K562 (cell line): ENCODE data around the gene NOSIP. TPM values are rescaled to one million over a fixed set of nuclear protein-coding genes. Genes with fewer than 3 reads are reported as not detected.

ENCODE experiments used
- ATF1 ChIP-seq, 2 experiments: fragments of 450-650 bp in 1 of 2; IDR thresholded peaks; 2 replicates each; pipeline ENCODE4 v1.6.1; 2016; ENCODE audit warnings: missing compliant biosample characterization in 1 of 2, missing genetic modification characterization in 1 of 2
- CHD2 ChIP-seq: IDR thresholded peaks from 2 replicates; pipeline ENCODE4 v1.6.1; 2011; ENCODE audit warnings: low read depth, low read length
- CREM ChIP-seq: IDR thresholded peaks from 2 replicates; pipeline ENCODE4 v1.6.1; 2014; ENCODE audit warnings: antibody characterized with exemption, low read depth
- ESRRA ChIP-seq: fragments of 450-650 bp; IDR thresholded peaks from 2 replicates; pipeline ENCODE4 v1.6.1; 2014; ENCODE audit warnings: low read depth, mild to moderate bottlenecking, moderate library complexity, borderline replicate concordance
- FOXA3 ChIP-seq, 2 experiments: fragments of 450-650 bp in 1 of 2; sonication (generic) in 1 of 2; formaldehyde crosslinking; IDR thresholded peaks in 1 of 2; conservative IDR thresholded peaks in 1 of 2; 2 replicates each; pipeline versions ENCODE4 v1.4.0 to v1.8.0; 2020 to 2022; ENCODE audit warnings: mild to moderate bottlenecking in 2 of 2, missing genetic modification reagents in 1 of 2
- HMBOX1 ChIP-seq: sonication (generic); IDR thresholded peaks from 2 replicates; pipeline ENCODE4 v1.6.1; 2016
- HNRNPH1 ChIP-seq: fragments of 200-400 bp; formaldehyde crosslinking; optimal IDR thresholded peaks from 2 replicates; pipeline ENCODE3; 2017; ENCODE audit warnings: low read depth, mild to moderate bottlenecking, low read length, moderate library complexity
- JUNB ChIP-seq: fragments of 450-650 bp; formaldehyde crosslinking; conservative IDR thresholded peaks from 2 replicates; pipeline ENCODE4 v1.4.0; 2020; ENCODE audit warnings: mild to moderate bottlenecking
- MBD1 ChIP-seq: fragments of 250-450 bp; sonication (Bioruptor Pico); IDR thresholded peaks from 2 replicates; pipeline ENCODE4 v1.8.0; 2022; ENCODE audit warnings: inconsistent platforms
- NFE2 ChIP-seq: IDR thresholded peaks from 2 replicates; pipeline ENCODE4 v1.6.1; 2014; ENCODE audit warnings: antibody characterized with exemption, low read depth
- NRF1 ChIP-seq, 2 experiments: fragments of 450-650 bp; IDR thresholded peaks in 1 of 2; conservative IDR thresholded peaks in 1 of 2; 2 replicates each; pipeline ENCODE4 v1.6.1; 2014; ENCODE audit warnings: mild to moderate bottlenecking in 2 of 2
- PPARD ChIP-seq: fragments of 250-450 bp; sonication (Bioruptor Pico); IDR thresholded peaks from 2 replicates; pipeline ENCODE4 v1.8.0; 2022; ENCODE audit warnings: inconsistent platforms, mild to moderate bottlenecking, moderate library complexity
- RAD51 ChIP-seq: fragments of 450-650 bp; IDR thresholded peaks from 2 replicates; pipeline ENCODE4 v1.7.1; 2016; ENCODE audit warnings: low read depth, mild to moderate bottlenecking, borderline replicate concordance
- SETDB1 ChIP-seq: IDR thresholded peaks from one replicate; pipeline ENCODE4 v1.6.1; 2012; ENCODE audit warnings: low read length, control low read depth, inconsistent platforms
- SNAPC5 ChIP-seq: fragments of 250-450 bp; sonication (Bioruptor Pico); IDR thresholded peaks from 2 replicates; pipeline ENCODE4 v1.8.0; 2021; ENCODE audit warnings: moderate library complexity, mild to moderate bottlenecking, inconsistent platforms
- SP1 ChIP-seq: sonication (generic); formaldehyde crosslinking; IDR thresholded peaks from 2 replicates; pipeline ENCODE4 v1.8.1; 2022; ENCODE audit warnings: mild to moderate bottlenecking, missing genetic modification reagents
- ZNF165 ChIP-seq: fragments of 250-450 bp; sonication (Bioruptor Pico); IDR thresholded peaks from 2 replicates; pipeline ENCODE4 v1.4.0; 2020; ENCODE audit warnings: borderline replicate concordance
- ZNF395 ChIP-seq: fragments of 200-800 bp; sonication (Bioruptor generic); IDR thresholded peaks from 2 replicates; pipeline ENCODE4 v1.6.1; 2017; ENCODE audit warnings: missing genetic modification characterization, missing compliant biosample characterization
- ZNF444 ChIP-seq: fragments of 250-450 bp; sonication (Bioruptor Pico); IDR thresholded peaks from 2 replicates; pipeline ENCODE4 v1.4.0; 2020; ENCODE audit warnings: mild to moderate bottlenecking, moderate library complexity
- ZNF561 ChIP-seq: fragments of 450-650 bp; formaldehyde crosslinking; conservative IDR thresholded peaks from 2 replicates; pipeline ENCODE4 v1.4.0; 2020; ENCODE audit warnings: mild to moderate bottlenecking, moderate library complexity
- ZNF764 ChIP-seq: fragments of 250-450 bp; sonication (Bioruptor Pico); IDR thresholded peaks from 2 replicates; pipeline ENCODE4 v1.4.0; 2020; ENCODE audit warnings: low read depth, mild to moderate bottlenecking, moderate library complexity
- polyA plus RNA-seq, 8 experiments: library from polyadenylated mRNA; depleted of rRNA in 4 of 8; stranded (reverse) in 5 of 8; unstranded in 3 of 8; fragments of >200 nt; fragmentation: Nextera tagmentation in 2 of 8; fragmentation: Illumina TruSeq in 1 of 8; extraction: Ambion mirVana in 2 of 8; extraction: Trizol in 1 of 8; gene quantifications; 2 replicates each; pipeline versions ENCODE4 v1.2.1 to v1.2.3, GENCODE V29; 2011 to 2014; ENCODE audit warnings: inconsistent platforms in 1 of 8, missing spikeins in 1 of 8
- total RNA-seq, 7 experiments: library from RNA; depleted of rRNA in 6 of 7; stranded (reverse); fragments of >200 nt in 6 of 7; fragmentation: Illumina TruSeq in 2 of 7; extraction: Trizol in 2 of 7; gene quantifications; 2 replicates each; pipeline versions ENCODE4 v1.2.1 to v1.2.3, GENCODE V29; 2011 to 2021; ENCODE audit warnings: low replicate concordance in 1 of 7
- TF ChIP-seq, protein P1 (sequence below), 2 experiments: fragments of 450-650 bp in 1 of 2; sonication (generic) in 1 of 2; formaldehyde crosslinking; conservative IDR thresholded peaks; 2 replicates each; pipeline versions ENCODE4 v1.4.0 to v1.8.1; 2020 to 2022; ENCODE audit warnings: mild to moderate bottlenecking in 1 of 2, missing genetic modification reagents in 1 of 2

The NOSIP gene
- total and polyA plus RNA-seq, 9 of the 15 experiments (the other 6 are each of a cell fraction or from before 2014, with no cell fraction given) = 14.4 to 153 (median 79.9) TPM

- TF ChIP-seq FOXA3 (CRISPR knock-in tag; conservative IDR thresholded peaks at IDR 0.05 in 1 of 2, IDR thresholded peaks at IDR 0.05 in 1 of 2) (no peak), HNRNPH1 (no peak), ATF1 (CRISPR knock-in tag; IDR thresholded peaks at IDR 0.05) (no peak), ATF1 (tag; IDR thresholded peaks at IDR 0.05) (peak; percentile 87), ZNF395 (CRISPR knock-in tag) (peak; percentile 66), ZNF444 (CRISPR knock-in tag) (no peak), NRF1 (conservative IDR thresholded peaks at IDR 0.05 in 1 of 2, IDR thresholded peaks at IDR 0.05 in 1 of 2) (peak; percentile 79 to 85), JUNB (CRISPR knock-in tag) (no peak), HMBOX1 (no peak), CHD2 (no peak), MBD1 (no peak), NFE2 (no peak), ESRRA (peak; percentile 62; the same call in 1 of the 2 replicates), PPARD (CRISPR knock-in tag) (no peak), SNAPC5 (CRISPR knock-in tag) (no peak), RAD51 (0 out of 2 replicates have a peak, but pooled peaks have one; percentile 12), CREM (peak; percentile 79), ZNF165 (CRISPR knock-in tag) (no peak), ZNF764 (CRISPR knock-in tag) (no peak), SETDB1 (no peak), SP1 (CRISPR knock-in tag) (peak; percentile 98), ZNF561 (CRISPR knock-in tag) (no peak)
- TF ChIP-seq, protein P1, sequence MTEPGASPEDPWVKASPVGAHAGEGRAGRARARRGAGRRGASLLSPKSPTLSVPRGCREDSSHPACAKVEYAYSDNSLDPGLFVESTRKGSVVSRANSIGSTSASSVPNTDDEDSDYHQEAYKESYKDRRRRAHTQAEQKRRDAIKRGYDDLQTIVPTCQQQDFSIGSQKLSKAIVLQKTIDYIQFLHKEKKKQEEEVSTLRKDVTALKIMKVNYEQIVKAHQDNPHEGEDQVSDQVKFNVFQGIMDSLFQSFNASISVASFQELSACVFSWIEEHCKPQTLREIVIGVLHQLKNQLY (CRISPR knock-in tag; conservative IDR thresholded peaks at IDR 0.05) = no peak
Observed at GRCh38 chr19:49533551-49534488, 46.5 kb downstream of the NOSIP start (continued).
